ENCODE results near the gene FAM20A. TPM values are rescaled to one million over a fixed set of nuclear protein-coding genes. Genes with fewer than 3 reads are reported as not detected.

The FAM20A gene
- total RNA-seq, 2 donors from 2014 or later, result 2.5 to 4.4 TPM

DNA sequence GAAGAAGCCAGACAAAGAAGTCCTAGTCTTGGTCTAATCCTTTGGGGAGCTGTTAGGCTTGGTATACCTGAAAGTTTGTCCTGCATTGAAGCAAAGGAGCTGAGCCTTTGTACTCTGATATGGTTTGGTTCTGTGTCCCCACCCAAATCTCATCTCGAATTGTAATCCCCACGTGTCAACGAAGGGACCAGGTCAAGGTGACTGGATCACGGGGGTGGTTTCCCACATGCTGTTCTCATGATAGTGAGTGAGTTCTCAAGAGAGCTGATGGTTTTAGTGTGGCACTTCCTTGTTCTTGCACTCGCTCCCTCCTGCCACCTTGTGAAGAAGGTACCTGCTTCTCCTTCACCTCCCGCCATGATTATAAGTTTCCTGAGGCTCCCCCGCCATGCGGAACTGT is 33.6 kb downstream of the FAM20A start:
- H3K36me3 ChIP-seq, result no peaks in the 10 kb centered on the region
- H3K9me3 ChIP-seq, result no peaks in the 10 kb centered on the region
- H3K27ac ChIP-seq, result no peak overlapping the region
- TF ChIP-seq, protein P1, sequence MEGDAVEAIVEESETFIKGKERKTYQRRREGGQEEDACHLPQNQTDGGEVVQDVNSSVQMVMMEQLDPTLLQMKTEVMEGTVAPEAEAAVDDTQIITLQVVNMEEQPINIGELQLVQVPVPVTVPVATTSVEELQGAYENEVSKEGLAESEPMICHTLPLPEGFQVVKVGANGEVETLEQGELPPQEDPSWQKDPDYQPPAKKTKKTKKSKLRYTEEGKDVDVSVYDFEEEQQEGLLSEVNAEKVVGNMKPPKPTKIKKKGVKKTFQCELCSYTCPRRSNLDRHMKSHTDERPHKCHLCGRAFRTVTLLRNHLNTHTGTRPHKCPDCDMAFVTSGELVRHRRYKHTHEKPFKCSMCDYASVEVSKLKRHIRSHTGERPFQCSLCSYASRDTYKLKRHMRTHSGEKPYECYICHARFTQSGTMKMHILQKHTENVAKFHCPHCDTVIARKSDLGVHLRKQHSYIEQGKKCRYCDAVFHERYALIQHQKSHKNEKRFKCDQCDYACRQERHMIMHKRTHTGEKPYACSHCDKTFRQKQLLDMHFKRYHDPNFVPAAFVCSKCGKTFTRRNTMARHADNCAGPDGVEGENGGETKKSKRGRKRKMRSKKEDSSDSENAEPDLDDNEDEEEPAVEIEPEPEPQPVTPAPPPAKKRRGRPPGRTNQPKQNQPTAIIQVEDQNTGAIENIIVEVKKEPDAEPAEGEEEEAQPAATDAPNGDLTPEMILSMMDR (IDR thresholded peaks at IDR 0.05), result no peak
- no peaks in the 10 kb centered on the region for H3K4me1 ChIP-seq
- H3K4me3 ChIP-seq, result no peak overlapping the region
- H3K27me3 ChIP-seq, result no peaks in the 10 kb centered on the region
- no peak for DNase-seq (ENCODE audit: low spot score)

DNA sequence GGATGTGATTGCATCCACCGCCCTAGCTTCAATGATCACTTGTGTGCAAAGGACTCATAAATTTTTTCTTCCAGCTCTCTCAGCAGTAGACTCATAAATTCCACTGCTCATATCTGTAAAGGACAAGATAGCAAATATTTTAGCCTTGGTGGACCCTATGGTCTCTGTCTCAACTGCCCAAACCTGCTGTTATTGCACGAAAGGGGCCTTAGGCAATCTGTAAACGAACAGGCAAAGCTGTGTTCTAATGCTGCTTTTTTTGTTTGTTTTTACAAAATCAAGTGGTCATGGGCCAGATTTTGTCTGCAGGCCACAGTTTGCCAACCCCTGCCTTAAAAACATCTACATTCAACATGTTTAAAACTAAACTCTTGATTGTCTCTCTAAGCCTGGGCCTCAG is 34.1 kb downstream of the FAM20A start:
- Histone ChIP-seq H3K36me3 (no peaks in the 10 kb centered on the region), H3K4me3 (no peak overlapping the region), H3K27me3 (no peaks in the 10 kb centered on the region), H3K27ac (no peak overlapping the region), H3K9me3 (no peaks in the 10 kb centered on the region), H3K4me1 (no peaks in the 10 kb centered on the region)
- DNase-seq (ENCODE audit: low spot score), result no peak
- TF ChIP-seq, protein P1 (IDR thresholded peaks at IDR 0.05), result no peak

DNA sequence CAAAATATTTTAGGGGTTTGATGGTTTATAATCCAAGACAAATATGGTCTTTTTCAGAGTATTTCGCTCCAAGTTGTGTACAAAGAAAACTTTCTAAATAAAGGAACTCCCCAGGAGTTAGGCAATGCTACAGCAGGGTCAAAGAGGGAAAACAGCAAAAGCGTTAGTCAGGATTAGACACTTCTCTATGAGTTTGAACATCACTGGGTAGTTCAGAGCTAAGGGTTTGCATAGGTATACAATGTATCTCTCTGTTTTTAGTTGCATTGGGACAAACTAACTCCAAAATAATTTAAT is 34.8 kb downstream of the FAM20A start:
- Histone ChIP-seq H3K27me3 (no peaks in the 10 kb centered on the region), H3K9me3 (no peaks in the 10 kb centered on the region), H3K36me3 (no peaks in the 10 kb centered on the region), H3K27ac (no peak overlapping the region), H3K4me3 (no peak overlapping the region), H3K4me1 (no peaks in the 10 kb centered on the region)
- DNase-seq (ENCODE audit: low spot score), result no peak
- TF ChIP-seq, protein P1 (IDR thresholded peaks at IDR 0.05), result no peak

DNA sequence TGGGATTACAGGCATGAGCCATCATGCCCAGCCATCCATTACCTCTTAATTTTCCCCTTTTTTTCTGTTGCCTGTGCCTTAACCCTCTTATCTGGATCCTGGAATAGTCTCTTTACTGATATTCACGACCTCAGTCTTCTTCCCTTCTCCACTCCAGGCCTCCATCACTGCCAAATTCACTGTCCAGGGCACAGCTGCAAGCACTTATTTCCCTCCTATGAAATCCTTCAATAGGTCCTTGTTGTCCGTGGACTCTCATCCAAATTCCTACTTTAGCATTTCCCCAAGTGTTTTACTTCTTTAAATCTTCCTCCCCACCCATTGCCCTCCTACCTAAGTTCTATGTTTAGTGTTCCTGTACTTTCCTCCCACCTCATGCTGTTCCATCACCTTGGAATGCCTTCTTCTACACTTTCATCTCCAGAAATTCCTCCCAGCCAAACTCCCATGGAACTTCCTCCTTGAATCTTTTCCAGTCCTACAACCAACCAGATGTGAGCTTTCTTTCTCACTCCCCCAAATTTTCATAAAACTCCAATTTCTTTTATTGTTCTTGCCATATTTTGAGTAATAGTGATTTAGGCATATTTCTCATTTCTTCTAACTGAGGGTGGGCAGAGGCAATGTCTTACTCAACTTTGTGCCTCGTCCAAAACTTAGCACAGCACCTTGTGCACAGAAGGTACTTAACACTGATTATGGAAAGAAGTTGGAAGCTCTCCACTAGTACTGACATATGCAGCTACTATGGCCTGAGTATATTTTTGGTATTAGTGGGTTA is 35.3 kb downstream of the FAM20A start:
- no peaks in the 10 kb centered on the region for H3K9me3 ChIP-seq
- H3K27ac ChIP-seq, result no peak overlapping the region
- TF ChIP-seq, protein P1 (IDR thresholded peaks at IDR 0.05), result no peak
- no peaks in the 10 kb centered on the region for H3K27me3 ChIP-seq
- H3K4me3 ChIP-seq, result no peak overlapping the region
- H3K4me1 ChIP-seq, result peaks cover 0 to 2% of the 10 kb centered on the region in 2 donors
- no peaks in the 10 kb centered on the region for H3K36me3 ChIP-seq
- no peak for DNase-seq (ENCODE audit: low spot score)

DNA sequence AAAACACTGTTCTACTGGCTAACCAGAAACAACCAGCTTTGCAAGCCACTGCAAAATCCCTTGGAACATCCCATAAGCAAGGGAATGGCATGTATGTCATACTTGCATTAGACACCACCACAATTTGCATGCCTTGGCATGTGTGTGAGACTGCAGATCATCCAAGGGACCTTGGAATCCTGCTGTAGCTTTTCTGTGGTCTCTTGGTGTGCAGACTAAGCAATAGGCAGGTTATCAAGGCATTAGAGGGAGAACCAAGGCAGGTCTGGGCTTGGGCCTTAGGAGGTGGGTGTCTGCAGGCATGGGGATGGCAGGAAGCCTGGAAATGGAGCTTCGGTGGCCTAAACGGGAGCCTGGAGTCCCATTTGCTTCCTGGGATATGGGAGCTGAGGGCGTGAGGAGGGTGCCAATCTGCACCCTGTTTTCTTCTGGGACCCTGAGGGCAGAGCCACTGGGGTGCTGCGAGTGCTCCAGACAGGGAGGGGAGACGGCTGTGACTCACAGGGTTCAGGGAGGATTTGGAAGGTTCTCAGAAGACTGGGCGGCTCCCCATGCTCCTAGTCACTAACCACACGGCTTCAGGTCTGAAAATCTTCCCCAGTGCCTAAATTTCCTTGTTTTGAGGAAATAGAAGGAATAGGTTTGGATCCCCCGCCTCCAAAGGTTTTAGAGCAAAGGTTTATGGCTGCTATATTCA is 36.6 kb downstream of the FAM20A start:
- no peaks in the 10 kb centered on the region for H3K9me3 ChIP-seq
- no peak overlapping the region for H3K27ac ChIP-seq
- TF ChIP-seq, protein P1 (IDR thresholded peaks at IDR 0.05), result no peak
- H3K4me3 ChIP-seq, result no peak overlapping the region
- DNase-seq (ENCODE audit: low spot score), result no peak
- peaks cover 0 to 6% of the 10 kb centered on the region in 2 donors for H3K4me1 ChIP-seq
- H3K36me3 ChIP-seq, result no peaks in the 10 kb centered on the region
- H3K27me3 ChIP-seq, result no peaks in the 10 kb centered on the region

Data from right atrium auricular region (tissue), 2 donors.